Measurements from ENCODE around the gene SLC51A. TPM values are rescaled to one million over a fixed set of nuclear protein-coding genes. Genes with fewer than 3 reads are reported as not detected.
A peak's percentile ranks its signal among the peaks of the same experiment; 100 is the strongest.

The SLC51A gene
- total and polyA plus RNA-seq, 8 donors: 1.2 to 10.4 (median 7.9) TPM; not detected in 1

DNA sequence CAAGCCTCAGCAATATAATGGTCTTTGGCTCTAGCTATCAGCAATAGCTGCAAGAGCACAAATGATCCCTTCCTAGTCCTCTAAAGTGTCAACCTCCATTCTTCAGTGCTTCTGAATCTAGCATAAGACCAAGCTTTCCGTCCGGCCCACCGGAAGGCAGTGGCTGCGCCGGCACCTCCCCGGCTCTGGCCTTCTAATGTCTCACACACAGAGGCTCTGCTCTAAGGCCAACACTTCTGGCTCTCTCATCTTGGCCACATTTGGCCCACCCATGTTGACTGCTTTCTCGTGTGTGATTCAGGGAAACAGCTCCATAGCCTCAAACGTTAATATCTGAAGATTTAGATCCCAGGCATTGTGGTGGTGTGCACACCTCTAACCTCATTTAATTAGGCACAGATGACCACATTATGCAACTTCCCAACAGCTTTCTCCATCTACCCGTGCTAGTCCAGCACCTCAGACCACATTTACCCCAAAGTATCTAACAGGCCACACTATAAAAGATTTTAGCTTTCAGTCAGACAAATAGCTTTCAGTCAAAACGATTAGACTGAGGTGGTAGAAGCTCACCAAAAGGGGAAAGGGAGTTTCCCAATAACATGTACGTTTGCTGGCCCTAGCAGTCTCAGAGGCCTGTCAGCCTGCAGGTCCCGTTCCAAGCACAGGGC lies 19.3 kb downstream of the SLC51A start:
- Histone ChIP-seq H3K27ac (peak overlapping the region in 1 of 2 donors; percentile 41), H3K4me1 (peaks cover 0 to 23% of the 10 kb centered on the region in 2 donors), H3K9me3 (no peaks in the 10 kb centered on the region), H3K36me3 (peaks cover 0 to 70% of the 10 kb centered on the region in 2 donors), H3K27me3 (no peaks in the 10 kb centered on the region), H3K4me3 (no peak overlapping the region)
- intact Hi-C loops (cut with DNase I): no loop called here
- no peak for ATAC-seq
- TF ChIP-seq, protein P1, sequence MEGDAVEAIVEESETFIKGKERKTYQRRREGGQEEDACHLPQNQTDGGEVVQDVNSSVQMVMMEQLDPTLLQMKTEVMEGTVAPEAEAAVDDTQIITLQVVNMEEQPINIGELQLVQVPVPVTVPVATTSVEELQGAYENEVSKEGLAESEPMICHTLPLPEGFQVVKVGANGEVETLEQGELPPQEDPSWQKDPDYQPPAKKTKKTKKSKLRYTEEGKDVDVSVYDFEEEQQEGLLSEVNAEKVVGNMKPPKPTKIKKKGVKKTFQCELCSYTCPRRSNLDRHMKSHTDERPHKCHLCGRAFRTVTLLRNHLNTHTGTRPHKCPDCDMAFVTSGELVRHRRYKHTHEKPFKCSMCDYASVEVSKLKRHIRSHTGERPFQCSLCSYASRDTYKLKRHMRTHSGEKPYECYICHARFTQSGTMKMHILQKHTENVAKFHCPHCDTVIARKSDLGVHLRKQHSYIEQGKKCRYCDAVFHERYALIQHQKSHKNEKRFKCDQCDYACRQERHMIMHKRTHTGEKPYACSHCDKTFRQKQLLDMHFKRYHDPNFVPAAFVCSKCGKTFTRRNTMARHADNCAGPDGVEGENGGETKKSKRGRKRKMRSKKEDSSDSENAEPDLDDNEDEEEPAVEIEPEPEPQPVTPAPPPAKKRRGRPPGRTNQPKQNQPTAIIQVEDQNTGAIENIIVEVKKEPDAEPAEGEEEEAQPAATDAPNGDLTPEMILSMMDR (IDR thresholded peaks at IDR 0.05): no peak
- no peak for DNase-seq

DNA sequence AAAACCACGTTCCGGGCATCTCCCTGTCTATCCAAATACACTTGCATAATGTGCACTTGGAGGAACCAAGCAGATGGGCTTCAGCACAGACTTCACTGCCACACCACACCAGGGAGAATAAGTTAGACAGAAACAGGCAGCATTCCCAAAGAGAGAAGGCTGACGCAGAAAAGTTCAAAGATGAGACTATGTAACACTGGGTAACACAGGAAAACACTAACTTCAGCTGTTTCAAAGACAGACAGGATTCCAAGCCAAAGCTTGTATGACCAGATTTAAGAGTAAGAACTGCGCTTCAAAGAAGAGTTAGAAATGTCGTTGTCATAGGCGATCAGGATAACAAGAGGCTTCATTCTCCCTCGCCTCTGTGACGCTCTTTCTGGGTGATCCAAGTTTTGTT lies 19.9 kb downstream of the SLC51A start:
- intact Hi-C loops (cut with DNase I): no loop called here
- Histone ChIP-seq H3K9me3 (no peaks in the 10 kb centered on the region), H3K36me3 (peaks cover 0 to 77% of the 10 kb centered on the region in 2 donors), H3K4me3 (no peak overlapping the region), H3K4me1 (peaks cover 0 to 23% of the 10 kb centered on the region in 2 donors), H3K27ac (peak overlapping the region in 1 of 2 donors; percentile 41), H3K27me3 (no peaks in the 10 kb centered on the region)
- DNase-seq: no peak
- TF ChIP-seq, protein P1 (IDR thresholded peaks at IDR 0.05): no peak
- ATAC-seq: no peak

DNA sequence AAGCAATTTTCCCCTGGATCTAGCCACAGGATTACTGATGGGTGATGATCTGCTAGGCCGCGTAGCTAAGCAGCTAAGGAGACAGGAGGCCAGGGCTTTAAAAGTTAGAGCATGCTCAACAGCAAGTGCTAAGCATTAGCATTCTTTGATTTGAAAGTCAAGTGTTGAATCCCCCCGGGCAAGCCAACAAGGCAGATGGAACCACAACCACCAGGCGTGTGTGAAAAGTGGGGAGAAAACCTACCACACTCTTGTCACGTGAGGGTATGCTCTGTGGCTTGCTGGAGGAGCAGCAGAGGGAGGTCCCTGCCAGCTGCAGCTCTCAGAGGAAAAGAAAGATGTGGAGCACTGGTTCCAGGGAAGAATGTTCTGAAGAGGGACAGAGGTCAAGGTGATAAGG lies 20.9 kb downstream of the SLC51A start:
- no peak overlapping the region for H3K4me3 ChIP-seq
- no peaks in the 10 kb centered on the region for H3K27me3 ChIP-seq
- intact Hi-C loops (cut with DNase I): no loop called here
- DNase-seq: no peak
- TF ChIP-seq, protein P1 (IDR thresholded peaks at IDR 0.05): no peak
- ATAC-seq: no peak
- H3K36me3 ChIP-seq: peaks cover 0 to 86% of the 10 kb centered on the region in 2 donors
- no peak overlapping the region for H3K27ac ChIP-seq
- no peaks in the 10 kb centered on the region for H3K9me3 ChIP-seq
- H3K4me1 ChIP-seq: peaks cover 0 to 23% of the 10 kb centered on the region in 2 donors

DNA sequence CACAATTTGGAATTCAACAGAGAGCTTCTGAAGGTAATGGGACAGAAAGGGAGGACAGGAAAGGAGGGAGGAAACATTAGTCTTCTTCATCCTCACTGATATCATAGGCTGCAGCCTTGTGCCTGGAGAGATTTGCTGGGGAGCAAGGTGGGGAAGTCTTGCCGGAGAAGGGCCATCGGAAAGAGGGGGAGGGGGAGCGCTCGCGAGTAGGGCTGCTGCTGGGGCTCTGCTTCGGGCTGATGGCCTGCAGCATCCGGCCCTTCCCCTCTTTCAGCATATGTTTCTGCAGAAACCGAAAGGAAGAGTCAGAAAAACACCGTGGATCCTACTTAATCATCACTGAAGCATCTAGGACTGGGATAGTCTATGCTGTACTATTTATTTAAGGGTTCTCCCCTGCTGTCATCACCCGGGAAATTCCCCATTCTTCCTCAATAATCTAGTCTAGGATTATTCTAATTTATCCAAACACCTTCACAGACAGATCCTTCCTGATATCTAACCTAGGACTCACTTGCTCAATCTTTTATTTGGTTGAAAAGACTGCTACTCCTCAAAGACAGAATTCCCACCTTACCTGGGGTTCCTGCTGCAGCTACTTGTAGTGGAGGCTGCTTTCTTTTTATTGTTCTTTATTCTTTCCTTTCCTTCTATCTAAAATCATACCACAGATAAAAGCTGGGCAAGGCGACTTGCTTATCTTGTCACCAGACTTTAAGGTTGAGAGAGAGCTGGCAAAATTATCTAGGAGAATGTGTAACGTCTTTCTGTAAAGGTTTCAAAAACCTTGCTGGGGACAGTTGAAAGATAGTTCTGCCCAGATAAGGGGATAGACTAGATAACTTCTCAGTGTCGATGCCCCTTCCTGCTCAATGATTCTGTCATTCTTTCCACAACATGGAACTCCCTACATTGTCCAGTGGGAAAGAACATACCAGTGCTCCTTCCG lies 22.6 kb downstream of the SLC51A start:
- ATAC-seq: no peak
- Histone ChIP-seq H3K36me3 (peaks cover 0 to 79% of the 10 kb centered on the region in 2 donors), H3K4me1 (peaks cover 0 to 9% of the 10 kb centered on the region in 2 donors), H3K27ac (no peak overlapping the region), H3K4me3 (no peak overlapping the region), H3K9me3 (no peaks in the 10 kb centered on the region), H3K27me3 (no peaks in the 10 kb centered on the region)
- TF ChIP-seq, protein P1 (IDR thresholded peaks at IDR 0.05): no peak
- DNase-seq: no peak
- intact Hi-C loops (cut with DNase I): no loop called here

DNA sequence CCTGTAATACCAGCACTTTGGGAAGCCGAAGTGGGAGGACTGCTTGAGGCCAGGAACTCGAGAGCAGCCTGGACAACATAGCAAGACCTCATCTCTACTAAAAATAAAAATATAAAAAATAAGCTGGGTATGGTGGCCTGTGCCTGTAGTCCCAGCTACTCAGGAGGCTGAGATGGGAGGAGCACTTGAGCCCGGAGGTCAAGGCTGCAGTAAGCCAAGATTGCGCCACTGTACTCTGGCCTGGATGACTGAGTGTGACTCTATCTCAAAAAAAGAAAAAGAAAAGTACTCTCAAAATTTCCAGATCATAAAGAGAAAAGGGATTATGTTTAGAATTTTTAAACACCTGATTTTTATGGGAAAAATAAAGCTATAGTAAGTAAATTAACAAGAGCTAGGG lies 24.1 kb downstream of the SLC51A start:
- Histone ChIP-seq H3K4me3 (no peak overlapping the region), H3K9me3 (no peaks in the 10 kb centered on the region), H3K27ac (no peak overlapping the region), H3K4me1 (peaks cover 0 to 9% of the 10 kb centered on the region in 2 donors), H3K27me3 (no peaks in the 10 kb centered on the region), H3K36me3 (peaks cover 0 to 77% of the 10 kb centered on the region in 2 donors)
- intact Hi-C loops (cut with DNase I): no loop called here
- TF ChIP-seq, protein P1 (IDR thresholded peaks at IDR 0.05): no peak
- DNase-seq: no peak
- ATAC-seq: no peak

Measured in left lung (tissue), 10 donors.